Stimulated activated CD4-positive, alpha-beta T cell treated with anti-CD3 and anti-CD28 coated beads, Interleukin-2, amount 100 ng/mL, for 48 hours (primary cell): ENCODE results near the gene TPP2.

Experiments
- DNase-seq, 2 donors: peaks; one replicate each; pipeline ENCODE4 v3.0.0-alpha.2; 2020

The TPP2 gene

DNA sequence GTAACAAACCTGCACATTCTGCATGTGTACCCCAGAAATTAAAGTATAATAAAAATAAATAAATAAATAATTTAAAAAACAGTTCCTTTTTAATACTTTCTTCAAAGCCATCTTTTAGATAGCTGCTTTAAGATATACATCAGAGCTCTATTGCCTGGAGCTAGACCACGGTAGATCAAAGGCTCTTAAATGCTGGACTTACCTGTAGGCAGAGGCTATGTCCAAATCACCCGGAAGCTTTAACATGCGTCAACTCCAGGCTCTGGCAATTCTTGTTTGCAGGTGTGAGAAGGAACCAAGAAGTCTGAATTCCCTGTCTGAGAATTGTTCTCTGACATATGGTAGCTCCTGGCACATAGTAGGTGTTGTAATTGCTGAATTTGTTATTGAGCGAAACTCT is 99.7 kb downstream of the TPP2 start:
- DNase-seq = no peak

DNA sequence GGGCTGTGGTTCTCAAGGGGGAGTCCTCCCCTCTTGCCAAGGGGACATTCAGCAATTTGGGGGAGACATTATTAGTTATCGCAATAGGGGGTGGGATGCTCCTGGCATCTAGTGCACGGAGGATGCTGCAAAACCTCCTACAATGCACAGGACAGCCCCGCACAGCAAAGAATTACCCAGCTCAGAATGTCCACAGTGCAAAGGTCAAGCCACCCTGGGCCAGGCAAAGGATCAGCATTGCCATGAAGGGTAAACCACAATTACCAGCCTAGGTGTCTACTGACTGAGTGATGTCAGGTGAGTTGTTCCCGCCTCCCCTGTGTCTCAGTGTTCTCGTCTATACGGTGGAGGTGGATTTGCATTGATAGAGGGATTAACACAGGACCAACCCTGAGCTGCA is 100.5 kb downstream of the TPP2 start:
- no peak for DNase-seq

DNA sequence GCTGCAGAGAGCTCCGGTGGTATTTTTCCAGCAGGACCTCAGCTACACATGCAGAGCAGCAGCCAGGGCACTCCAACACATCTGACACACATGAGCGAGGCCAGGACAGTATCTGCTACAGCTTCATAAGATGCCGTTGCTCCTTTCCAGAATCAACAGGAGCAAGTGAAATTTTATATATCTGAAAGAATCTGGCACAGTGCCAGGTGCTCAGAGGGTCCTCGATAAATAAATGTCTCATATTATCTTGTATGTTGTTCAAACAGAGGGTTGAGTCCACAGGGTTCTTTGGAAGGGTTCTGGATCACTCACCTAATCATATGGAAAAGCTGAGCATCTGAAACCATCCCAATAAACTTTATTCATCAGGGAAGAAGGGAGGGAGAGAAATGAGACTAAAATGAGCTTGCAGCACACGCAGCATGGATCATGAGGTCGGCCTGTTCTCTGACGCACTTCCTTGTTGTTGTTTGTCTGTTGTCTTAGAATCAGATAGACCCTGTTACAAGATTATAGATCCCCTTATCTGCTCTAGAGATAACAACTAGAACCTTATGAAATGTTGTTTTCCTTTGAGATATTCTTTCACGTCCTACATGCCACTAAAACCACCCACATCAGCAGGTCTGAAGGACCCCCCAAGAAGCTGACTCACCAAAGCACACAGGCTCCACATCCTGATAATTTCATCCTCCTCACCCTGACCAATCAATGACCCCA is 101.3 kb downstream of the TPP2 start:
- no peak for DNase-seq

DNA sequence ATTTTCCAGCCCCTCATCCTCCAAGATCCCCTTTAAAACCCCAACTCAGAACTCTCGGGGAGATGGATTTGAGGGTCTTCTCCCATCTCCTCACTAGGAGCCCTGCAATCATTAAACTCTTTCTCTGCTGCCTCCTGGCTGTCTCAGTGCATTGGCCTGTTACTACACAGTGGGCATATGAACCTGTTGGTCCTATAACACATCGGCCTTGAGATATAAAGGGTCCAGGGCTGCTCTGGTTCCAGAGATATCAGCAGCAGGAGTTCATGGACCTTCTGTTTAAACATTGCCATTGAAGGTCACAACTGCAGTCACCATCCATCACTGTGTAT is 101.8 kb downstream of the TPP2 start:
- no peak for DNase-seq

DNA sequence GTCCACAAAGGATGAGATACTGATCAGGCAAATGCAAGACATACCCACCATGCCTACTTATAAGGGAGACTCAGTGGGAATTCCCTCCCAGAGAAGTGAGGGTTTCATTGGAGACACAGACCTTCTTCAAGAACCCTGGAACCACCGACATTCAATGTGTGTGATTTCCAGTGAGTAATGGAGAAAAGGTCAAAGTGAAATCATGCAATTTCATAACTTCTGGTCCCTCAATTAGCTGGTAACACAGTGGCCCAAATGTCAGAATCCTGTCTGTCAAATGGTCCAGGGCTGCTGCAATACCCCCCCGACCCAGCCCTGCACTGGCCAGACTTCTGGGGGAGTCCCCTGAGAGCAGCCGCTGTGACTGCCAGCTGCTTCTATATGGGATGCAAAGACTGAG is 102.7 kb downstream of the TPP2 start:
- DNase-seq = no peak

DNA sequence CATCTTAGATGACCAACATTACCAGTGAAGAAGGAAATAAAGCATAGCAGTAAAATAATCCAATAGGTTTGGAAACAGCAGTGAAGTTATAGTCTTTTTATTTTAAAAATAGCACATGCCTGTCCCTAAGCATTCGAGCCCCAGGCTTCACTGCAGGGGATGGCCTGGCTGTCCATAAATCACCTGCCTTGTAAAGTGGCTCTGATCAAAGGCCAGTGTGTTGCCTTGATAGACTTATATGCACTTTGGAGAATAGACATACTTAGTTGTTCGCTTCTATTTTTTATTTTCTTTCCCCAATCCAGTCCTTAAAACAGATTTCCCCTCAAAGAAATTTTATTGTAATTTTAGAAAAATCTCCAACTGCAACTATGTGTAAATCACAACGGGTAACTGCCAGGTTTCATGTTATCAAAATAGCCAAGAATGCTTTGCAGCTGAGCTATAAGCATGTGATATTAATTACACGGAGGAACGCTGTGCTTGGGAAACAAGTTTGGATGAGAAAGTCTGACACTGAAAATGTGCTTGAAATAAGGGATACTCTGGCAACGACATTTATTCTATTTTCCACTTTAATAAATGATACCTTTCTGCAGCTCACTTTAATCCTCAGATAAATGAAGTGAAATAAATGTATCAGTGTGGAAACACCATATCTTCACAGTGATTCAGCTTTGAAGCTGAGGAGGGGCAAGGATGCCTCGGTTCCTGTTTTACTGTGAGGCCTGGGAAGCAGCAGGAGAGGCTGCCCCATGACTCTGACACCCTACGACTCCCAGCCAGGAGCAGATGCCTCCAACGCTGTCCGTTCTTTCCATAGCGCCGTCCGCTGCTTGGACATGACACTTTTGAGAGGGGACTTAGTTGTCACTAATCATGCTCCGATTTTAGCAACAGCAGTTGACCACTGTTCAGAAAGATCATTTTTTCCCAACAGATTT is 103.6 kb downstream of the TPP2 start:
- DNase-seq = no peak

DNA sequence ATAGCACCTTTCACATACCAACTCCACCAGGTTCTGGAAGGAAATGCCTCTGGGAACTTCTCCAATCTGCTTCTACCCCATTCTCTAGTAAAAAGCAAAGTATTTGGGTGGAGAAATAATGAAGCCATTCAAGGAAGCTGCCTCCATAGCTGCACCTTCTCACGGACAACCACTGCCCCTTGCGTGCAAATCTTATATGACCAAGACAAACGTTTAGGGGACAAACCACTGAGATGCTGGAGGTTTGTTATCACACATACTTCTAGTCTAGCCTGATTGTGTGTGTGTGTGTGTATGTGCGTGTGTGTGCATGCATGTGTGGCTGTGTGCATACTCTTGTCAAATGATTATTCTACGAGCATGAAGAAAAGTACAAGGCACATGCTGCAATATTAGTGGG is 104.5 kb downstream of the TPP2 start:
- DNase-seq = no peak

DNA sequence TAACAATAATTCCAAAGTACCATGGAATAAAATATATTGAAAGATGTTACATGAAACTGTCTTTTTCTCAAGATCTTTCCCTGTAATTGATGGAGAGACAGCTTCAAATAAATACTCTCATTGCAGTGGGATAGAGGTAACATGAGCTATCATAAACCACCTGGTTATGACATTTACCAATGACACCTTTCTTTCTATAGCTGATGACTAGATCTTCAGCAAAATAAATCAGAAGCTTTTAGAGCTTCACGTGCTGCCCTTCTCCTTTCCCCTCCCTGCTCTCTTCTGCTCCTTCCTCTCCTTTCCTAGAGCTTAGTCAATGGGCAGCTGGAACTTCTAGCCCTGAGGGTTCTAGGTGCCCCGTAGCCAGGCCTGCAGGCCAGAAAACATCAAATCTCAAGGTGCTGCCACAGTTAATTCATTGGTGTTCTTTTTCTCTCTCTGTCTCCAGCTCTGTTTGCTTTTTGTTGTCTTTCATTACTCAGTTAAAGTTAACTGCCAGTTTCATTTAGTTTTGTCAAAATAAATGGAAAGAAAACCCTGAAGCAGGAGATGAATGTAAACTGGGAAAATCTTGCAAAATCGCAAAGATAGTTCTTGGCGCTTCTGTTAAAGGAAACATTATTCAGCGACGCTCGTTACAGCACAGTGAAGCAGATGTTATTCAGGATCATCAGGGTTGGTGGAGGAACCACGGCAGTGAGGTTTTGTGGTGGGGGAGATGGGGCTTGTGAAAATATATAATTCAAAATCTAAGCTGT is 106.4 kb downstream of the TPP2 start:
- DNase-seq = no peak

DNA sequence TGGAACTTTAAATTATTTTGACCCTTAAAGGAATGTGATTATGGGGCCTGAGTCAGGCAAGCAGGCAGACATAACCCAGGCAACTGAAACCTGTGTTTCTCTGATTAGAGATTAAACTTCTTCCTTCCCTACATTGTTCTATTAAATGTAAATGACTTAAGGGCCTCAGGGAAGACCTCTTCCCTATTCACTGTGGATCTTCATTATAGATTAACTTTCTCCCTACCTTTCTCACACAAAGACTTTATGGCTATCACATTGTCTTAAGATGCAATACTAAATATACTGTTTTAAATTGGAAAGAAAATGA is 106.9 kb downstream of the TPP2 start:
- DNase-seq = no peak

DNA sequence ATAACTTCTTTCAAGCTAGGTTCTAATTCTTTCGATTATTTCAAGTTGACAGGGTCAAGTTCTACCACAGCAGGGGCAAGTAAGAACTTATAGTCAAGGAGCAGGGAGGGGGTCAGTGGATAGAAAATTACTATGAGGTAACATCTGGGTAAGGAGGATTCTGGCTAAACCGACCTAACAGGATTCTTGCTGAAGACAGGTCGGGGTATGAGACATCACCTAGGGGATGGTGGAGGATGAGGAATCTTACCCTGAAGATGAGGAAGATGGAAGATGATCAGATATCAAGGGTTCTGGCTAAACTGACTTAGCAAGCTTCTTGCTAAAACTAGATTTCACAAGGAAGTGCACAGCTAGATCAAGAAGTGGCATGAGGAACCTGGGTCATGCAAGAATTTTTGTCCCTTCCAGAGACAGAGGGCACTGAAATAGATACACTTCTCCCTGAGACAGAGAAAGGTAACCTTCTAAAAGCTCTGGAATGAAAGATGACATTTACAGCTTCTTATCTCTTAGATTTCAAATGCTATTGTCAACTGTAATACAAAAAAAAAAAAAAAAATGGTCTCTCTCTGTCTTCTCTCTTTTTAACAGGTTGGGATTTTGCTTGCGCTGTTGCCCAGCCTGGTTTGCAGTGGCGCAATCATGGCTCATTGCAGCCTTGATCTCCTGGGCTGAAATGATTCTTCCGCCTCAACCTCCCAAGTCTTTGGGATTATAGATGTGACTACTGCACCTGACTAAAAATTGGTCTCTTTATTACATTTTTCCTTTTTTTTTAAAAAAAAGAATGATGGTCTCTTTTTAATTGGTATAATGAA is 107.7 kb downstream of the TPP2 start:
- DNase-seq = no peak

DNA sequence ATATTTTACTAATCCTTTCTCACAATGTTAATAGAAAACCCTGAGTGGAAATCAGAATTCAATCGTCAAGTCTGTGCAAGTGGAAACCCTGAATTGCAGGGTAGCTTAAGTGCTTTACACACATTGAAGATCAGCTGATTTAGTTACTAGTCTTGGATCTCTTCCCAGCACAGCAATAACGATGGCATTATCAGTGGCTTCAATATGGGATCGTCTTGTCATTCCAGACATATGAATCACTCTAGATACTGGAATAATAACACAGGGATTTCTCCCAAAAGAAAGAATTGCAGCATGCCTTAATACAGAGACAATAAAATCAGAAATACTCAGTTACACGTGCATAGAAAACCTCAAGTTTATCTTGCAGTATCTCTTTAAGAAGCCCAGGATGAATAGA is 110.7 kb downstream of the TPP2 start:
- DNase-seq = no peak

DNA sequence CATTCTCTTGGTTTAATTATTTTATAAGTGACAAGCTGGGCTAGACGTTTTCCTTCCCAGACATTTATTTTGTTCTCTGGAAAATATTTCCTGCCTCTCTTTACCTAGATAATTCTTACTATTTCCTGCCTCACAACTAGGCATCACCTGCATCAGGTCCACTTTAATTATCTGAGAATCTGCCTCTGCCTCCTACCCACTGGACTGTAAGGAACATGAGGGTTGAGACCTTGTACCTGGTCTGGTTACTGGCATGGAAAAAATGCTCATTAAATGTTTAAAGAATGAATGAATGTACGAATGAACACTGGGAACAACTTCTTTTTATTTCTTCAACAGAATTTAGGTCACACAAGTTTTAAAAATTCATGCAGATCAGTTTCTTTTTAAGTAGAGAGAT is 111.4 kb downstream of the TPP2 start:
- no peak for DNase-seq

DNA sequence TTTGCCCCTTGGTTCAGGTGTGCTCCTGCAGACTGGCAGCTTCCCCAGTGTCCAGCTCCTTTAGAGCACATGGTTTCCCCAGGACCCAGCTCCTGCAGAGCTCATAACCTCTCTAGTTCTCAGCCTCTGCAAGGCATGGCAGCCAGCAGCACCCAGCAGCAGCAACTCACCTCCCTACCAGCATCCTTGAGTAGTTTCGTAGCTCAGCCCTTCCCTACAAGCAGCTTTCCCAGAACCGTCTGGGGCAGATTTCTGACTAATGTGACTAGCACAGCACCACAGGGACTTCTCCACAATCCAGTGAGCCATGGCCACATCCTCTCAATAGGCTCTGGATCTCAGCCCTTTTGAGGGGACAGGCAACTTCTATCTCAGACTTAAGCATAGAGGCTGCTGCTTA is 112.2 kb downstream of the TPP2 start:
- no peak for DNase-seq

DNA sequence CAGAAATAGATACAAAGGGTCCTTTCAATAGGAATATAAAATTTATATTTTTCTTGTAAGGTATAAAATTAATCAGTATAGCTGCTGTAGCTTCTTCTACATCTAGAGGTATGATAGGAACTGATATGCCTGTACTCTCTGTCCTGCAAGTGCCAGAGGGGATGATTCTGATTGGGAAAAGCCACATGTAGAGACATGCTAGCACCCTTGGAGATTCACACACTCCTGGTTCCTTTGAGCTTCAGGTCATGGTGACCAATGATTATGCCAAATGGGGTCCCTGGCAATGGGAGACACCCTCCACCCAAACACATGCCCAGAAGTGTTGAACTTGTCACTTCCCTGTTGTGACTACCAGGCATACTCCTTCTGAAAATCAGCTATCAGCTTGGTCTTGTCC is 112.8 kb downstream of the TPP2 start:
- no peak for DNase-seq

DNA sequence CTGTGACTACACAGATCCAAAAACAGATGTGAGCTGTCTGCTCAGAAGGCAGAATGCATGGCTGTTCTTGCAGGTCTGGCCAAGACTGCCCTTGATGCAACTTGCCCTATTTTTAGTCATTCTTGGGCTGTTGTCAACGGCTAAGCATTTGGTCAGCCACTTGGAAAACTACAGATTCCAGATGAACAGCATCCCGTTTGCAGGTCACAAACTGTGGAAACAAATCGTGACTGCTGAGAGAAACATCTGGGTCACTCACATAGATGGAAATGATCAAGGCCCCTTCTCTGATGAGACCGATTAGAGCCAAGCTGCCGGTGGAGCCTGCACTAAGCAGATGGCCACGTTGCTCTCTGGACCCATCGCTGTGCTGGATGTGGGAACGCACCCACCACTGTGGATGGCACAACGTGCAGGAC is 113.5 kb downstream of the TPP2 start:
- DNase-seq = no peak

DNA sequence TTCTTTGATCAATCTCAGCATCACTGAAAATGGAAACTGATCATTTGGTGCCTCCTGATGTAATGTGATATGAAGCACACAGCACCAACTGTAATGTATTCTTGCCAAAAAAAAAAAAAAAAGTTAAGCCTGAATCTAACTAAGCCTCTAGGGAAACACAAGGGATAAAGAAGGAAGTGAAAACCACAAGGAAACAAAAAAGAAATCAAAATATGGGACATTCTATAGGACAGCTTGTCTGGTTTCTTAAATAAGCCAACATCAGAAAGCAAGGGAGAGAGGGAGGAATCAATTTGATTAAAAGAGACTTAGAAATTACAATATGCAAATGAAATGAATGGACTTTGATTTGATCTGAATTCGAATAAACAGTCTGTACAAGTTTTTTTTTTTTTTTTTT is 118.7 kb downstream of the TPP2 start:
- DNase-seq = no peak

DNA sequence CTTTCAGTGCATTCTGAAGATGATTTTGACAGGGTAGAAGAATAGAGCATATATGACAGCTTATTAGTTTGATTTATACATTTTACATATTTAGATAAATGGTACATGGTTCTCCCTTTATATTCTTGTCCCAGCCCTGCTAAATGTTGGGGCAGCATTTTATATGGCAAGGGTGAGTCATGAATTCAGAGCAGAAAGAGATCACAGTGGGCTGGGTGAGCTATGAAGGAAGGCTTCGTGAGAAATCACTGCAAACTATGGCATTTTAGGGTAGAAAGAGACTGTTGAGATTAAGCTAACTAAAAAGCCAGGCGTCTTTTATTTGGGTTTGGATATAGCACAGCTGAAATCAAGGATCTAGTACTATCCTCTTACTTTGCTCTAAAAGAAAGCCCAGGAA is 122.0 kb downstream of the TPP2 start:
- no peak for DNase-seq

DNA sequence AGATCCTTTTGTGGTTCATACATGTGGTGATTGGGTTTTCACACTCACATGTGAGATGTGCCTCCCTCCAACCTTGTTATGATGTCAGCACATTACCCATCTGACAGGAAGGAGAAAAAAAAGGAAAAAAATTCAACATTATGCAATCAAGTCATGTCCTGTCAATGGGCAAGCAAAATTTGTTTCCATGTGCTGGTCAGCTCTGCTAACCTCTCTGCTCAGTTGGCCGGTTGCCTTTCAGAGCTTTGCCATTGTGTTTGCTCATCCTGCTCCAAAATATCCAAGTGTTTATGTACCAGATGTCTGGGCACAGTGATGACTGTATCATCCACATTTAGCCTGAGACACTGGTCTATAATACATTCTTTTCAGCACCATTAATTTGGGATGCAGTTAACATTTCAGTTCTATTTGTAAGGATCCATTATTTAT is 125.0 kb downstream of the TPP2 start:
- no peak for DNase-seq

DNA sequence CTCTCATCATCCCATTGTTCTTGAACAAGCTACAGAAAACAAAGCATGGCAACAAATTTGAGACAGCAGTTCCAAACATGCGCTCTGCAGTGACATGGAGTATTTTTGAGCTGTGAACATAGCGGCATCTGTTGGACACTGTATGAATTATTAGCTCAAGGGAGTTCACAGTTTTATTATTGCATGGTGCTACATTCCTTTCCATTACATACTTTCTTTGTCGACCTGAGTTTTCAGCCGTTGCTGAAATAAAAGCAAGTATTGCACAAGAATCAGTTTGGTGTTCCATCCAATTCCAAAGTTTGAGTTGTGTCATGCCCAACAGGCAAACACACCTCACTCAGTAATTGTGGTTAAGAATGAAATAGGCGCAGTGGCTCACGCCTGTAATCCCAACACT is 128.1 kb downstream of the TPP2 start:
- no peak for DNase-seq

DNA sequence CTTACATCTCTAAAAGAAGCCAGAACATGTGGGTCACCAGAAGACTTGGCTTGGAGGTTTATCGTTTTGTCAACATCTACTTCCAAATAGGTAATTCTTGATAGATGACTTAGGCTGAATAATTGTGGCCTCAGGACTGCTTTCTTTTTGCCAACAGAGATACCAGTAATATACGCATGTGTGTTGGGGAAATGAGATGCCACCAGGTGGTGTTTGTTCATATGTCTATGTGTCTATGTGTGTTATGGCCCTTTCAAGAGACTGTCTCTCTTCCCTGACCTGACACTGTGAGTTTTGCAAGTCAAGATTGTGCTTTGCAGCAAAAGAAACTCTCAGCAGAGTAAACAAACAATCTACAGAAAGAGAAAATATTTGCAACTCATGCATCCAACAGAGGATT is 129.6 kb downstream of the TPP2 start:
- DNase-seq = no peak
